Measurements from ENCODE around the gene KLLN.

- TF ChIP-seq CTCF (conservative IDR thresholded peaks at IDR 0.05 in 1 of 2, IDR thresholded peaks at IDR 0.05 in 1 of 2; ENCODE audit: extremely low read depth in 1 of 2, insufficient read depth in 1 of 2, low read depth in 1 of 2, low read length in 2 of 2) (no peak), EZH2 (IDR thresholded peaks at IDR 0.05; ENCODE audit: borderline replicate concordance, low read length) (no peak)
These were observed 21.1 kb downstream of the KLLN start for GRCh38 chr10:87842220-87842641.
